Fibroblast of lung (primary cell): Measurements from ENCODE around the gene LRRC59. TPM values are rescaled to one million over a fixed set of nuclear protein-coding genes. Genes with fewer than 3 reads are reported as not detected.

ENCODE experiments used
- DNase-seq, 2 donors: peaks; one replicate each; pipeline versions ENCODE4 v3.0.0 to v3.0.0-alpha.2; 2010; ENCODE audit warnings: low read depth in 2 of 2
- H2AFZ ChIP-seq: 2 replicates; pipeline ENCODE4 v1.5.1; 2012; ENCODE audit warnings: low read length, control low read depth, inconsistent platforms
- H3K27ac ChIP-seq: 2 replicates; pipeline ENCODE4 v1.5.1; 2011; ENCODE audit warnings: low read length, control low read depth; ENCODE audit not compliant: insufficient read depth
- H3K27me3 ChIP-seq: 2 replicates; pipeline ENCODE4 v1.5.1; 2011; ENCODE audit warnings: mild to moderate bottlenecking, low read length; ENCODE audit not compliant: control insufficient read depth, insufficient read depth
- H3K36me3 ChIP-seq: 2 replicates; pipeline ENCODE4 v1.5.1; 2011; ENCODE audit warnings: low read length; ENCODE audit not compliant: control insufficient read depth, insufficient read depth
- H3K4me1 ChIP-seq: 2 replicates; pipeline ENCODE4 v1.5.1; 2011; ENCODE audit warnings: low read length; ENCODE audit not compliant: control insufficient read depth, insufficient read depth; ENCODE audit errors: extremely low read depth
- H3K4me2 ChIP-seq: 2 replicates; pipeline ENCODE4 v1.5.1; 2011; ENCODE audit warnings: low read length, control low read depth; ENCODE audit not compliant: insufficient read depth; ENCODE audit errors: extremely low read depth
- H3K4me3 ChIP-seq, 4 experiments: fragments of 200-600 bp in 1 of 4; sonication (generic) in 1 of 4; replicated peaks in 1 of 4; 2 replicates each; pipeline ENCODE4 v1.5.1; 2011 to 2016; ENCODE audit warnings: low read length in 4 of 4, low read depth in 3 of 4, mild to moderate bottlenecking in 3 of 4, control low read depth in 2 of 4, inconsistent platforms in 1 of 4, mixed read lengths in 1 of 4; ENCODE audit not compliant: insufficient read depth in 1 of 4; ENCODE audit errors: control extremely low read depth in 1 of 4
- H3K79me2 ChIP-seq: 2 replicates; pipeline ENCODE4 v1.5.1; 2012; ENCODE audit warnings: mild to moderate bottlenecking, low read length, inconsistent platforms; ENCODE audit not compliant: control insufficient read depth, insufficient read depth
- H3K9ac ChIP-seq: 2 replicates; pipeline ENCODE4 v1.5.1; 2011; ENCODE audit warnings: mild to moderate bottlenecking, low read length, control low read depth; ENCODE audit not compliant: insufficient read depth
- H3K9me3 ChIP-seq: 2 replicates; pipeline ENCODE4 v1.5.1; 2012; ENCODE audit warnings: low read depth, low read length; ENCODE audit not compliant: control insufficient read depth, insufficient read depth
- H4K20me1 ChIP-seq: 2 replicates; pipeline ENCODE4 v1.5.1; 2011; ENCODE audit warnings: low read length; ENCODE audit not compliant: control insufficient read depth, insufficient read depth; ENCODE audit errors: extremely low read depth
- CTCF ChIP-seq, 2 donors: IDR thresholded peaks in 1 of 2; conservative IDR thresholded peaks in 1 of 2; 1 replicate in 1 of 2; 2 replicates in 1 of 2; pipeline ENCODE4 v1.5.1; 2011 to 2012; ENCODE audit warnings: low read length in 2 of 2, control low read depth in 1 of 2, inconsistent platforms in 1 of 2, low read depth in 1 of 2, mild to moderate bottlenecking in 1 of 2
- EZH2 ChIP-seq: IDR thresholded peaks from 2 replicates; pipeline ENCODE4 v1.5.1; 2012; ENCODE audit warnings: low read length, control low read depth, mild to moderate bottlenecking; ENCODE audit errors: missing control alignments
- polyA plus RNA-seq, 2 donors: library from polyadenylated mRNA; depleted of rRNA in 1 of 2; stranded (reverse) in 1 of 2; unstranded in 1 of 2; fragments of >200 nt; gene quantifications; 2 replicates each; pipeline ENCODE4 v1.2.1, GENCODE V29; 2011 to 2012; ENCODE audit warnings: missing spikeins in 1 of 2
- total RNA-seq: library from RNA; depleted of rRNA; stranded (reverse); fragments of >200 nt; gene quantifications from 2 replicates; pipeline ENCODE4 v1.2.1, GENCODE V29; 2014

LRRC59 gene
- total and polyA plus RNA-seq, 2 donors (not counting 1 experiment from before 2014, with no cell fraction given): 88.7 to 142 TPM

GRCh38 chr17:50356418-50356817, 40.9 kb downstream of the LRRC59 start:
- Histone ChIP-seq H3K36me3 (peaks cover 25% of the 10 kb centered on the region), H3K27ac (no peak overlapping the region), H3K27me3 (no peaks in the 10 kb centered on the region), H4K20me1 (no peaks in the 10 kb centered on the region), H3K9ac (no peak overlapping the region), H3K79me2 (no peaks in the 10 kb centered on the region), H2AFZ (no peak overlapping the region), H3K9me3 (no peaks in the 10 kb centered on the region), H3K4me3 (no peak overlapping the region), H3K4me1 (no peaks in the 10 kb centered on the region), H3K4me2 (no peak overlapping the region)
- TF ChIP-seq CTCF (conservative IDR thresholded peaks at IDR 0.05 in 1 of 2, IDR thresholded peaks at IDR 0.05 in 1 of 2; ENCODE audit: low read depth in 1 of 2, low read length in 2 of 2): no peak
- no peak for TF ChIP-seq EZH2
- DNase-seq: no peak

- Histone ChIP-seq H3K9me3 (no peaks in the 10 kb centered on the region), H3K27ac (no peak overlapping the region), H3K4me3 (no peak overlapping the region), H3K9ac (no peak overlapping the region), H3K27me3 (no peaks in the 10 kb centered on the region), H3K4me2 (no peak overlapping the region), H4K20me1 (no peaks in the 10 kb centered on the region), H3K79me2 (no peaks in the 10 kb centered on the region), H3K36me3 (peaks cover 25% of the 10 kb centered on the region), H2AFZ (no peak overlapping the region), H3K4me1 (no peaks in the 10 kb centered on the region)
- no peak for DNase-seq
- no peak for TF ChIP-seq CTCF (conservative IDR thresholded peaks at IDR 0.05 in 1 of 2, IDR thresholded peaks at IDR 0.05 in 1 of 2; ENCODE audit: low read depth in 1 of 2, low read length in 2 of 2)
- TF ChIP-seq EZH2: no peak
Measured at GRCh38 chr17:50355701-50356341, 41.5 kb downstream of the LRRC59 start.

GRCh38 chr17:50355336-50355700, 42.0 kb downstream of the LRRC59 start:
- H3K4me2 ChIP-seq: no peak overlapping the region

More at GRCh38 chr17:50355336-50355700, 42.0 kb downstream of the LRRC59 start:
- DNase-seq: no peak
- Histone ChIP-seq H3K9me3 (no peaks in the 10 kb centered on the region), H4K20me1 (no peaks in the 10 kb centered on the region), H2AFZ (no peak overlapping the region), H3K36me3 (peaks cover 26% of the 10 kb centered on the region), H3K27me3 (no peaks in the 10 kb centered on the region), H3K4me1 (no peaks in the 10 kb centered on the region), H3K79me2 (peaks cover 2% of the 10 kb centered on the region), H3K4me3 (no peak overlapping the region), H3K9ac (no peak overlapping the region), H3K27ac (no peak overlapping the region)
- no peak for TF ChIP-seq EZH2
- no peak for TF ChIP-seq CTCF (conservative IDR thresholded peaks at IDR 0.05 in 1 of 2, IDR thresholded peaks at IDR 0.05 in 1 of 2; ENCODE audit: low read depth in 1 of 2, low read length in 2 of 2)
